Hepatocyte (in vitro differentiated cells): ENCODE data around the gene LHPP.

ENCODE experiments used
- EZH2 ChIP-seq: fragments of 200-600 bp; sonication (generic); IDR thresholded peaks from 2 replicates; pipeline ENCODE4 v1.6.1; 2016; ENCODE audit warnings: antibody characterized with exemption, mild to moderate bottlenecking, borderline replicate concordance
- EZH2phosphoT487 ChIP-seq: fragments of 200-600 bp; sonication (generic); IDR thresholded peaks from one replicate; pipeline ENCODE4 v1.6.1; 2018; ENCODE audit warnings: antibody characterized with exemption, mild to moderate bottlenecking, low read depth, moderate library complexity; ENCODE audit not compliant: unreplicated experiment, severe bottlenecking
- TF ChIP-seq, protein P1 (sequence below): fragments of 200-600 bp; sonication (generic); IDR thresholded peaks from 2 replicates; pipeline ENCODE4 v1.5.1; 2016; ENCODE audit warnings: antibody characterized with exemption, mild to moderate bottlenecking; ENCODE audit not compliant: poor library complexity

DNA sequence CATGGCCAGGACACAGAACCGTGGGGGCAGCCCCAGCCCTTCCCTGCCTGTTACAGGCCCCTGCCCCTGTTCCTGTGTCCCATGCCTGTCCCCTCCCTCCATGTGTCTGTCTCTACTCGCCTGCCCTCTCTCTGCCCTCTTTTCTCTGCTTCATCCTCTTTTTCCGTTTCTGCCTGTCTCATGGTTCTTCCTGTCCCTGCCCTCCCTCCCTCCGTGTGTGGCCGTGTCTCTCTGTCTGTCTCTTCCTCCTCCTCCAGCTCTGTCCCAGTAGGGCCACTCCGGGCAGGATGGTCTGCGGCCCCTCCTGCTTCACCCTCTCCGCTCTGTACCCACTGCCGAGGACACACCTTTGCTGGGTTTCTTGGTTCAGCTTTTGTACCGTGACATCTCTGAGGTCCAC is 145.2 kb downstream of the LHPP start:
- TF ChIP-seq, protein P1, sequence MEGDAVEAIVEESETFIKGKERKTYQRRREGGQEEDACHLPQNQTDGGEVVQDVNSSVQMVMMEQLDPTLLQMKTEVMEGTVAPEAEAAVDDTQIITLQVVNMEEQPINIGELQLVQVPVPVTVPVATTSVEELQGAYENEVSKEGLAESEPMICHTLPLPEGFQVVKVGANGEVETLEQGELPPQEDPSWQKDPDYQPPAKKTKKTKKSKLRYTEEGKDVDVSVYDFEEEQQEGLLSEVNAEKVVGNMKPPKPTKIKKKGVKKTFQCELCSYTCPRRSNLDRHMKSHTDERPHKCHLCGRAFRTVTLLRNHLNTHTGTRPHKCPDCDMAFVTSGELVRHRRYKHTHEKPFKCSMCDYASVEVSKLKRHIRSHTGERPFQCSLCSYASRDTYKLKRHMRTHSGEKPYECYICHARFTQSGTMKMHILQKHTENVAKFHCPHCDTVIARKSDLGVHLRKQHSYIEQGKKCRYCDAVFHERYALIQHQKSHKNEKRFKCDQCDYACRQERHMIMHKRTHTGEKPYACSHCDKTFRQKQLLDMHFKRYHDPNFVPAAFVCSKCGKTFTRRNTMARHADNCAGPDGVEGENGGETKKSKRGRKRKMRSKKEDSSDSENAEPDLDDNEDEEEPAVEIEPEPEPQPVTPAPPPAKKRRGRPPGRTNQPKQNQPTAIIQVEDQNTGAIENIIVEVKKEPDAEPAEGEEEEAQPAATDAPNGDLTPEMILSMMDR: no peak
- no peak for TF ChIP-seq EZH2phosphoT487
- TF ChIP-seq EZH2: no peak
